HG03135 (cell line): ENCODE results near the gene CACNA1I.

Source experiments
- ATAC-seq: cut with Tn5 transposase; IDR thresholded peaks from one replicate; pipeline ENCODE4 v1.9.1; 2021; ENCODE audit warnings: mild to moderate bottlenecking, moderate library complexity; ENCODE audit not compliant: unreplicated experiment

CACNA1I gene

DNA sequence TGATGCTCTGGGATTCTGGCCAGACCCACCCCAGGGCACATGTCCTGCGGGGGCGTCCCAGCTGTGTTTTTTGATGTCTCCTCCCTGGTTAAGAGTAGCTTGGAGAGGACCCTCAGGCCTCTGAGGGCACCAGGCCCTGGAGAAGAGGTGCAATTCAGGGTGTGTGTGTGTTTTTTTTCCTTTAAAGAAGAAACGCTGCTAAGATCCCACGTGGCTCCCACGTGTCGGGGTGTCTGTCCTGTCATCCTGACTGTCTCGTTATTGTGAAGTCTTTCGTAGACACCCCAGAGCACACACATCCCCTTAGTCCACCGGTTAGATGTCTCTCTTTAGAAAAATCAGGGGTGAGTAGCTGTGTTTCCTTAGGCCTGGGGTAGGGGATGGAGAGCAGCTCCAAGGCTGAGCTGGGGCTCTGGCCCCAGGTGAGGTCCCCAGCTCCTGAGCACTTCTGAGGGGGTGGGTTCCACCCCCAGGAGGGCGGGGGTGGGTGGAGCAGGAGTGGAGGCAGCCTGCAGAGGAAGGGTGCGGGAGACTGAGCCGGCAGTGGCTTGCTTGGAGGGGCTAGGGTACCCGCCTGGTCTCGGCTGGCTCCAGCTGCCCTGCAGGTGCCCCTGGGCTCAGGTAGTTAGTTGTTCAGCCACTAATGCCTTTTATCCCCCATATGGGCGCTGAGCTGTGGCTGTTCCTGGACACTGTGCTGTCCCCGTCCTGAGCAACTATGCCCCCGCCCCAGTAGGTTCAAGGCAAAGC is 116.4 kb downstream of the CACNA1I start:
- ATAC-seq, result no peak

DNA sequence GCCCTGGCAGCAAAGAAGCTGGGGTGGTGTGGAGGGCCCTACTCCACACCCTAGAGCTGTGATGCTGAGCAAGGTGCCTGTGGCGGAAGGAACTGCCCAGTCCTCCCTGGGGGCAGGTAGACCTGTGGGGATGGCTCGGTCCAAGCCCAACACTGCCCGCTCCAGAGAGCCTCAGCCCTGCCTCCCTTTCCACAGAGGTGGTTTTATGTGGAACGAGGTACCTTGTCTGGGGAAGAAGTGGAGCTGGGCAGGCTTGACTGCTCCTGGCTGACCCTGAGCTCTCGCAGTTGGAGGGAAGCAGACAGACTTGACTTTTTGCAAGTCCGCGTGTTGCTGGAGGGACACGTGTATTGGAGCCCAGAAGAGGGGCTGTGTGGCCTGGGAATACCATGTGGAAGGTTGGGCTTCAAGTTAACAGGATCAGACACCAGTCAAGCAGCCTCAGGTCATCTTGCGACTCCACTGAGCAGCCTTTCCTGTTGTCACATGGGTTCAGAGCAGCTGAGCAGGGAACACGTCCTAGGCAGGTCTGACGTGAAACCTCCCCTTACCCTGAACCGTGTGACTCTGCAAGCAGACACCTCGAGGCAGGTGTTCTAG is 117.7 kb downstream of the CACNA1I start:
- no peak for ATAC-seq

DNA sequence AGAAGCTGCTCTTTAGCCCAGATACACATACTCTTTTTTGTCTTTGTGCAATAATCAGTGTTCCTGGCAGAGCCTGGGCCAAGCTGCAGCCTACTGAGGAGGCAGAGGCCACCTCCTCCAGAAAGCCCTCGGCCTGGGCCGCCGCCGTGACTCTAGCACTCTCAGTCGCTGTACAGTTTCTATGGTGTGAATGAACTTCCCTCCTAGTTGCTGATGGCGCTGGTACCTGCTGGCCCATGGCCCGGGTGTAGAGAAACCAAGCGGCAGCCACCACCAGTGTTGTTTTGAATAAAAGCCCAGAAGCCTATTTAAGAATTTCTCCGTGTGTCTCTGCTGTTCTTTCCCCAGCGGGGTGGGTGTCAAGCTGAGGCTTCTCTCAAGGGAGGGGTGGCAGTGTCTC is 118.9 kb downstream of the CACNA1I start:
- no peak for ATAC-seq

DNA sequence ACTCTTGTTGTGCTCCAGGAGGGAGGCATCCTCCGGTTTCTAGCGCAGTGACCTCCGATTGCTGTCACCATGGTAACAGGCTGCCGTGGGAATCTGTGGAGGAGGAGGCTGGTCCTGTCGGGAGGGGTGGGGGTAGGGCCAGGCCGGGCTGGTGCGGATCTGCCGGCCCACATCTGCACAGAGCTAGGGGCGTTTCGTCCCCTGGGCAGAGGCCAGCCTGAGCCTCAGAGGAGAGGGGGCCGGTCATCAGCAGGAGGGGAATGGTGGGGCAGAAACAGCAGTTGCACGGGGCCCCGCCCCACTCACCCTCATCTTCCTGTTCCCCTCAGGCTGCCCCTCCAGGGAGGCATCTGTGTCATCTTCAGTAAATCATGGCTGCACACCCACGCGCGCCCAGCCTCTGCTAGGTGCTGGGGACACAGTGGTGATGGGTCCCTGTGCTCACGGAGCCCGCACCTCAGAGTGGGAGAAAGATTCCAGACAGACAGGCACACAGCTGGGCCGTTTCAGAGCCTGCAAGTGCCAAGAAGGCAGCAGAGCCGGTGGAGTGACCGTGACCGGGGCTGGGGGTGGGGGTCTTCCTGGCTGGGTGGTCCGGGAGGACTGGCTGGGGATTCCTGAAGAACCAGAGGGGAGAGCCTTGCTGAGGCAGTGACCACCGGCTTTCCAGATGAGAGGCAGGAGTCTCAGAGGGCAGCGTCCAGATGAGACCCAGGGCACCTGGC is 120.5 kb downstream of the CACNA1I start:
- no peak for ATAC-seq

DNA sequence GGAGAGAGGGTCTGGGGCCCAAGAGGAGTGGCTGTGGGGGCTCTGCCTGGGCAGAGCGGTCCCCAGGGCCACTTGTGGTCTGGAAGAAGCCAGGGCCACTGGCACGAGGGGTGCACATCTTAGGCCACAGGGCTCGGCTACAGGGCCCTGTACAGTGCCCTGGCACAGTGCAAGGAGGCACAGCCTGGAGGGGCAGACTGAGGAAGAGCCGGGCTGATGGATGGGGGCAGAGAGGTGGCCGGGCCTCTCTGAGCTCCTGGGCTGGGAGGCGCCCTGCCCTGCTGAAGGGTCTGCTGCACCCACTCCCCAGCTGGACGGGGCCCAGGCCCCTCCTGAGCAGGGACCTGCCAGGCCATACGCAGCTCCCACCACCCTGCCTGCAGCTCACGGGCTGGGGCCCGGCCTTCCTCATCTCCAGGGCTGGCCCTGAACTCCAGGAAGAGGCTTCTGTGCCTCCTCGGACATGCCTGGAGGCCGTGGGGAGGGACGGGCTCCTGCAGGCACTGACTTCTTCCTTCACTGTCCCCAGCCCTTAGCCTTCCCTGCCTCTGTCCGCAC is 123.5 kb downstream of the CACNA1I start:
- ATAC-seq, result no peak

DNA sequence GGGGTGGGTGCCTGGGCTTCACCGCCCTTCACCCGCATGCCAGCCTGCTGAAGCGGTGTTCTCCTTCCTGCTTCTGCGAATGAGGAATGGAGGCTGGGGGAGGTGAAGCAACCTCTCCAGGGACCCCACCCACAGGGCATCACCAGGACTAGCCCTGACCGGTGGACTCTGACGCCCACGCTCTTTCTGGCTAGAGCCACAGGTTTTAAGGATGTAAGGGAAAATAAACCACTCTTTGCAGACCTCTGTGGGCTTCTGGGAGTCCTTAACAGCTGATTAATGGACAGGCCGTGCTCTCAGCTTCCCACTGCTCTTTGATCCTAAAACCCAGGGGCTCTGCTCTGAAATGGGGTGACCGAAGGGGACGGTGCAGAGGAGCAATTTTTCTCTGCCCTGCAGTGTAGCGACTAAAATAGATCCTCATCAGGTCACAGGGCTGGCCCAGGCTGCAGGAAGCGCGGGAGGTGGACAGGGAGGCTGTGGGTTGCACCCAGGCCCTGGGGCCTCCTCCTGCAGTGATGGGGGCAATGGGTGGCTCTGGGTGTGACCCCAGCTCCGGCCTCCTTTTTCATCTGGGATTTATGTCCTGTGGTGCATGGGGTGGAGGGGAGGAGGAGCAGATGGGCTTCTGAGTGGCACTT is 127.4 kb downstream of the CACNA1I start:
- ATAC-seq, result no peak

DNA sequence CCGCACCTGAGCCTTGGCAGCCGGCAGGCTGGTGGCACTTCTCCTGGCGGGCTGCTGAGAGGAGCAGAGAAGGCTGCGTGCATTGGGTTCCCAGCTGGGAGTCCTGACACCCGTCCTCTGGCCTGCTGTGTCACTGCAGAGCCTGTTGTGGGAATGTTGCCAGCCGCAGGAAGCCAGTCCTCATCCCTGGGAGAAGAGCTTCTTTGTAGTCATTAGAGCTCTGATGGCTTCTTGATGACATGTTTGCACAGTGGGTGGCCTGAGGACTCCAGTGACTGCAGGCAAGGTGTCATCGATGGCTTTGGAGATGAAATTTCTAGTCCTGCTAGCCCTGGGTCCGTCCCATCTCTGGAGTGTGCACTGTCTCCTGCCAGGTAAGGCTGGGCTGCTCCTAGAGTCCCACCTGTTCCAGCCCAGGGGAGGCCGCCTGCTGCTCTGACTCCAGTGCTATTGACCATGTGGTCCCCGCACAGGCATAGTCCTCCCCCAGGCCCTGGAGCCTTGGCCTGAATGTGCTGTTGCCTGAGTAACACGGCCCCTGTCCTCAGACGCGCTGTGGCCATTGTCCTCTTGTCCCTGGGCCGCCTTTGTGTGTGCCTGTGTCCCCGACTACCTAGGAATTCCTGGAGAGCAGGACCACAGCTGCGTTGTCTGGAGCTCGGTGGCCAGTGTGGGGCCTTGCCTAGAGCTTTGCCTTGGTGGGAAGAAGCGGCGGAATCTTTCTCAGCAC is 129.2 kb downstream of the CACNA1I start:
- no peak for ATAC-seq

DNA sequence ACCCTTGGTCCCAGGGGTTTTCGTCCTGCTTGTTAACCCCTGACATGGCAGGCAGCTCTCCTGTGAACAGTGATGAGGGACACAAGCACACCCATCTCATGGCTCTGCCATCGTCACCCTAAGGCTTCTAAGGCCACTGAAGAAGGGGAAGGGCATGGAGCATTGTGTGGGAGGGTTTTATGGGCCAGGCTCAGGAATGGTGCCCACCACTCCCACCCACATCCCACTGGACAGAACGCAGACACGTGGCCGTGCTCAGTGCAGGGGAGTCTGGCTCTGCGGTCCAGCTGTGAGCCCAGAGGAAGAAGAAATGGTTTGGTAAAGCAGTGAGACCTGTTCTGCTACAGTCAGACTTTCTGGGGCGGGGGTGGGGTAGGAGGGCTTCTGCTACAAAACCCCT is 130.0 kb downstream of the CACNA1I start:
- ATAC-seq, result no peak

DNA sequence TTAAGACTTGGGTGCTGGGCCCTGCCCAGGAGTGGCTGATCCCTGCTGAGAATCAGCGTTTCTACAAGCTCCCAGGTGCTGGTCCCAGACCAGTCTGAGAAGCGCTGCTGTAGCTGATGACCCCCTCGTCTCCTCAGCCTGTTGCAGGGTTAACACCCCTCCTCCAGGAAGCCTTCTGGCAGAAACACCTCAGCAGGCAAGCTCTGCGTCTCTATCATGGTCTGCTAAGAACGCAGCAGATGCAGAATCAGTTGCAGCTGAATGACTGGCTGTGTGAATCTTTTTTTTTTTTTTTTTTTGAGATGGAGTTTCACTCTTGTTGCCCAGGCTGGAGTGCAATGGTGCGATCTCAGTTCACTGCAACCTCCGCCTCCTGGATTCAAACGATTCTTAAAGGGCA is 132.5 kb downstream of the CACNA1I start:
- no peak for ATAC-seq

DNA sequence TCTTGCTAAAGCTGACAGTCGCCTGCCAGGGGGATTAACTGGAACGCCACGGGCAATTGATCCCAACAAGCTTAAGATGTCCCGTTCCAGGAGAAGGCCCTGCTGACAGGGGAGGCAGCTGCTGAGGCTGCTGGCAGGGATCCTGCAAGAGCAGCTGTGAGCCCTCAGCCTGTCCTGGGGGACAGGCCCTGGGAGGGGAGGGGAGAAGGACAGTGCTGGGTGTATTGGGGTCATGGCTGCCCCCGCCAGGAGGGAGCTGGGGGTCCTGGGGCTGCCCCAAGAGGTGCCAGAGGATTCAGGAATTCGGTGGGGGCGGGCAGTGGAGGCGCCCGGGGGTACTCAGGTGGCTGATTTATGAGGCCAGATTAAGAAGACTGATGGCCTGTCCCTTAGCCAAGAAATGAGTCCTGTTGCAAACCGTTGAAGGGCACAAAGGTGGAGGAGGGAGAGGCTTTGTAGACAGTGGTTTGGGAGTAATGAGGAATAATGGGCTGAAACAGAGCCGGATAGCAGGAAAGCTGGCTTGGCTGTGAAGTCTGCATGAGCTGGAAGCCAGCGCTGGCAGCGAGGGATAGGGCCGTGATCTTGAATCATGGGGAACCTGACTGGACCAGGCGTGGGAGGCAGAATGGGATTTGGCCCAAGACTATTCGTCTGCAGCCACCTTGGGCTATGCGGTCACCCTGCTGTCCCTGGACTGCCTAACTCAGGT is 133.5 kb downstream of the CACNA1I start:
- no peak for ATAC-seq

DNA sequence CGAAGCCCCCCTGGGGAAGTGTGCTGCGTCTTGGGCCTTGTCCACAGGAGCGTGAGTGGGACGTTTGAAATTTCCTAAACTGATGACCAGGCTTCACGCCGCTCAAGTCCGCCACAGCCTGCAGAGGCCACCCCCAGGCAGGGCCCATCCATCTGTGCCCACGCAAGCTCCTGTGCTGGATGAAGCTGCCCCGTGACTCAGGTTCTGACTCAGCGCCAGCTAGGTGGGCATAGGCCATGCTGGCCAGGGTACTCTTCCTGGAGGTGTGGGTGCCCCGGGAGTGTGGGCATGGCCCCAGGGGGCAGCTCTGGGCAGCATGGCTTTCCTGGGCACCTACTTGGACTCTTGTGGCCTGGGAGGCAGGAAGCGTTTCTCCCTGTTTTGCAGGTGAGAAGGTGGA is 134.8 kb downstream of the CACNA1I start:
- ATAC-seq, result no peak

DNA sequence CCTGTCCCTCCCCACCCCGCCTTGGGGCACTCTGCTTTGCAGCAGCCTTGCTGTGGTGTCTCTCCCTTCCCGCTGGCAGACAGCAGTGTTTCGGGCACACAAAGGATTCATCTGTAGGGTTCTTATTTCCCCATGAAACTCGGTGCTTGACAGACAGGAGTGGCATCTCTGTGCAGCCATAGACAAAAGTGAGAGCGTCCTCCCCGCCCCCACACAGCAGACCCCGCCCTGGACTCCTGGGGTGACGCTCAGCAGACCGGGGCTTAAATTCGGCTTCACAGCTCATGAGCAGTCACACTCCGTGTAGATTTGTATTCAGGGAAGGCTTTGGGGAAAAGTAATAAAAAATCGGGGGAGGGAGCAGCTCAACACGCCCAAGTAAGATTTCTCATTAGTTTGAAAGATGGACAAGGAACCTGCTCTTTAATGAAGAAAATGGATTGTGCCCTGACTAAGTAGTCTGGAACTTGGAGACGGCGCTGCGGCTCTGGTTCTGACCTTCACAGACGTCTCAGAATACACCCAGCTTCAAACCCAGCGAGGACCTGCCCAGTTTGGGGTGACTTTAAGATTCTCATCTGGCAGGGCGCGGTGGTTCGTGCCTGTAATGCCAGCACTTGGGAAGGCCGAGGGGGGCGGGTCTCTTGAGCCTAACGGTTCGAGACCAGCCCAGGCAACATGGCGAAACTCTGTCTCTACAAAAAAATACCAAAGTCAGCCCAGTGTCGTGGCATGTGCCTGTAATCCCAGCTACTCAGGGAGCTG is 136.0 kb downstream of the CACNA1I start:
- ATAC-seq, result no peak

DNA sequence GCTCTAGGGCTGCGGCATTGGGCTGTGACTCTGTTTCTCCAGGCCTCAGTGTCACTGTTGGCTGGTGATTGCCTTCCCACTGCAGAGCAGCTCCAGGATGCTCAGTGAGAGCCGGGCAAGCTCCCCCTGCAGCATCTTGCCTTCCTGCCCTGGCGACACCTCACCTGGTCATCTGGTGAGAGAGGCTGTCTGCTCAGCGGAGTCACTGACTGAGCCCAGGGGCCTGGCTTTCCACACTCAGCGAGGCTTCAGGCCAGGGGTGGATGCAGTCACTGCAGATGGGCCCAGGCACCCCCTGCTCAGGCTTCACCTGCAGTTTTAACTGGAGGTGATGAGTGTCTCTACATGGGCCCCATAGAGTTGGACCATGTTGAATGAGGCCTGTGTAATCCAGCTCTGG is 136.8 kb downstream of the CACNA1I start:
- no peak for ATAC-seq

DNA sequence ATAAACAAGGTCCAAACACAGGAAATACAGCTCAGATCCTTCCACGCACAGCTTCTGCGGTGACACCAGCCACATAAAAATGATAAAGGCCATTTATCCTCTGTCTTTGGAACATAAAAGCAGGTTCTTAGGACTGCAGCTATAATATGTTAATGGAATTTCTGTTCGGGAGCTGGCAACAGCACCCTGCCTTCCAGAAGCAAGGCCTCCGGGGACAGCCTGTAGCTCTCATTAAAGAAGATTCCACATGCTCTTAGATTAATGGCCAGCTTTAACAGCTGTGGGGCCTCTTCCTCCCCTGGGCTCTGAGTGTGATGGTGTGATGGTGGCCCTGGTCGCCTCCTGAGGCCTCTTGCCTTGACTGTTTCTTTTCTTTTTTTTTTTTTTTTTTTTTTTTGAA is 137.3 kb downstream of the CACNA1I start:
- ATAC-seq, result no peak

DNA sequence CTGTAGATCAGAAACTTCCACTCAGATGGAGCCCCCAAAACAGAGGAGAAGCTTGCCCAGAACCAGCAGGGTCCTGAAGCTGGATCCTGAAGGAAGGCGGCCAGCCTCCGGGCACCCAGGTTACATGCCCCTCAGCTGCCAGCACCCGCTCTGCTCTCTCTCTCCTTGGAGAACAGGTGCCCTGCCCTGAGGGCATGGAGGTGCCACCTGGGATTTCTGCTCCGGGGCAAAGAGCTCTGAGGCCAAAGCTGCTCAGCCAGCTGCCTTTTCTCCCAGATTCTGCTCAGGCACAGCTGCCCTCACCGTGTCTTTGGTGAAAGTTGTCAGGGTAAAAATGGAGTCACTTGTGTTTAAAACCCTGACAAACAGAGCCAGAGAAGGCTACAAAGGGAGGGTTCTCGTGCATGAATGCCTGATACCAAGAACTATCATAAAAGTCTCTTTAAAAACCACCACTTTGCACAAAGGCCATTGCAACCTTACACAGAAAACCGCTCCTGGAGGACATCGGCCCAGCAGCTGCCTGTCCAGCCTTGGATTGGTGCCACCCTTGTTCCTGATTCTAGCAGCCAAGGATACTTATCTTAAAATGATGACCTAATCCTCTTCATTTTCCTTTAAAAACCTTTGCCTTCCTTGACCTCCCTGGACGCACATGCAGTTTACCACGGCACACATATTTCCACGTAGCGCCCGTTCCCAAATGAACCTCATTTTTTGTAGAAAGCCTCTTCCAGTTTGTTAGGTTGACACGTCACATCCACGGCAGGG is 140.0 kb downstream of the CACNA1I start:
- no peak for ATAC-seq

DNA sequence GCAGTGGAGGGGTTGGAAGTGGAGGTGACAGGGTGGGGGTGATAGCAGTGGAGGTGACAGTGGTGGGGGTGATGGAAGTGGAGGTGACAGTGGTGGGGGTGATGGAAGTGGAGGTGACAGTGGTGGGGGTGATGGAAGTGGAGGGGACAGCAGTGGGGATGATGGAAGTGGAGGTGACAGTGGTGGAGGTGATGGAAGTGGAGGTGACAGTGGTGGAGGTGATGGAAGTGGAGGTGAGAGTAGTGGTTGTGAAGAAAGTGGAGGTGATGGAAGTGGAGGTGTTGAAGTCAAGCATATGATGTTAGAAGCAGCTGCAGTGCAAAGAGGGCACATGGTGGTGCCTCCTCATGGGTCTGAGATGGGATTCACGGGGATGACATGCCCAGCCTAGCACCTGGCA is 141.5 kb downstream of the CACNA1I start:
- no peak for ATAC-seq

DNA sequence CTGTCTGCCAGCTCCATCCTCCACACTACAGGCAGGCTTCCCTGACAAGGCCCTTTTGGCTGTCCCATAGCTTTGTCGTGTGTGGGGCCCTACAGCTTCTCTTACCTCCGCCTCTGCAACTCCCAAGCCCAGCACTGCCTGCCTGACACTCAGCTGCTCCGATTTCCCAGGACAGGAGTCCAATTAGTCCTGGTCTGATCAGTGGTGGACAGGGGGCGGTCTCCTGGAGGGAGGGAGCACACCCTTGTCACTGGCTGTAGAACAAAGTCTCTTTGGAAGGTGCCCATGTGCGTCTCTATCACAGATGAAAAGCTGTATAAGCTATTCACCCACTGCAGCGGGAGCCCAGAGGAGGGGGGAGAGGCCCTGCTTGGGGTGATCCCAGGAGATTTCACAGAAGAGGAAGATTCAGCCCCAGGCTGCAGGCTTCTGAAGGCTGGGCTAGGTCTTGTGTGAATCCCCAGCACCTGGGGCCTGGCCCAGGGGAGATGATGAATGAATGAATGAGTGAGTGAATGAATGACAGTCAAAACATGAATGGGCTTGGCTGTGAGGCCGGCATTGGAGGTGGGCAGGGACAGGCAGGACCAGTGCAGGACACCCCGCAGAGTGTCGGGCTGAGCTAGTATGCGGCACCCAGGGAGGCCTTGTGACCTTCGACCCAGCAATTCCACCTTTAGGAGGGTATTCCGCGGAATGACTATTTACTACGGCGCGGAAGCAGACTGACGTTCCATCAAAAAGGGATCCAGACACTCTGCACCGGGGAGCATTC is 142.4 kb downstream of the CACNA1I start:
- no peak for ATAC-seq

DNA sequence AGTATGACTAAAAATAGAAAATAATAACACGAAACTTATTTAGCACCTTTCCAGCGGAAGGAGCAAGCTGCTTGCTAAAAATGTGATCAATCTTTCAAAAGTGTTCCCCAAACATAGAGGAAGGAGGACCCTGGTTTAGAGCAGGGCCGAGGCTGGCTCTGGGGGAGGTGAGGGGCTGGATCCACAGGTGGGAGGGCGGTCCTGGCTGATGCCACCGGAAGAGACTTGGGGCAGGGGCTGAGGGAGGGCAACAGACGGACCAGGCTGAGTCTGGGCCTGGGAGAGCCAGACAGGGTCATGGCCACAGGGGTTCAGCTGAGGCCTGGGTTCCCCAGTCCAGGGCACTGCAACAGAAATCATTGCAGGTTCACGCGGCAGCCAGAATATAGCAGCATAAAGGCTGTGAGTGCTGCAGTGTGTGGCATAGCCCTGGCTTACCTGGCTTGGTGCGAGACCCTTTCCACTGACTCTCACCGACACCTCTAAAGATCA is 143.3 kb downstream of the CACNA1I start:
- ATAC-seq, result no peak
